IPS DF 6.9 (cell line): ENCODE data around the gene JAK3.

Experiments used
- DNase-seq: peaks from one replicate; pipeline ENCODE4 v3.0.0-alpha.2; 2013; ENCODE audit warnings: low read depth, low spot score
- H3K27ac ChIP-seq: one replicate; pipeline ENCODE4 v1.5.1; 2013; ENCODE audit warnings: low read length, control low read depth
- H3K27me3 ChIP-seq: 2 replicates; pipeline ENCODE4 v1.6.1; 2013; ENCODE audit warnings: mild to moderate bottlenecking, low read length; ENCODE audit not compliant: control insufficient read depth, insufficient read depth
- H3K36me3 ChIP-seq: 2 replicates; pipeline ENCODE4 v1.6.1; 2013; ENCODE audit warnings: low read length; ENCODE audit not compliant: control insufficient read depth, insufficient read depth
- H3K4me1 ChIP-seq: 2 replicates; pipeline ENCODE4 v1.6.1; 2013; ENCODE audit warnings: low read length; ENCODE audit not compliant: control insufficient read depth, insufficient read depth
- H3K4me3 ChIP-seq: 2 replicates; pipeline ENCODE4 v1.5.1; 2013; ENCODE audit warnings: mild to moderate bottlenecking, low read length
- H3K9me3 ChIP-seq: 2 replicates; pipeline ENCODE4 v1.6.1; 2013; ENCODE audit warnings: low read length, inconsistent platforms; ENCODE audit not compliant: control insufficient read depth, insufficient read depth
- WGBS: extraction: QIAGEN DNeasy Blood & Tissue Kit; methylation state at CpG from one replicate; pipeline ENCODE4 v1.1.7; 2013; ENCODE audit warnings: mixed read lengths, missing lambda C conversion rate; ENCODE audit not compliant: insufficient read length, insufficient coverage; 5-methylcytosine and 5-hydroxymethylcytosine counted together

Gene JAK3

GRCh38 chr19:17821190-17821589, 26.6 kb downstream of the JAK3 start, which contains the start of gene INSL3:
TSS of gene INSL3 (minus strand) at chr19:17821519. CDS start at chr19:17821506, 13 bp downstream.
- Histone ChIP-seq H3K36me3 (no peaks in the 10 kb centered on the region), H3K9me3 (no peaks in the 10 kb centered on the region), H3K27ac (no peak within 1 kb of the TSS), H3K4me3 (no peak within 1 kb of the TSS), H3K4me1 (no peaks in the 10 kb centered on the region), H3K27me3 (no peaks in the 10 kb centered on the region)
- WGBS: no CpG with 5 or more reads among the region's 34 CpGs
- no peak for DNase-seq

DNA sequence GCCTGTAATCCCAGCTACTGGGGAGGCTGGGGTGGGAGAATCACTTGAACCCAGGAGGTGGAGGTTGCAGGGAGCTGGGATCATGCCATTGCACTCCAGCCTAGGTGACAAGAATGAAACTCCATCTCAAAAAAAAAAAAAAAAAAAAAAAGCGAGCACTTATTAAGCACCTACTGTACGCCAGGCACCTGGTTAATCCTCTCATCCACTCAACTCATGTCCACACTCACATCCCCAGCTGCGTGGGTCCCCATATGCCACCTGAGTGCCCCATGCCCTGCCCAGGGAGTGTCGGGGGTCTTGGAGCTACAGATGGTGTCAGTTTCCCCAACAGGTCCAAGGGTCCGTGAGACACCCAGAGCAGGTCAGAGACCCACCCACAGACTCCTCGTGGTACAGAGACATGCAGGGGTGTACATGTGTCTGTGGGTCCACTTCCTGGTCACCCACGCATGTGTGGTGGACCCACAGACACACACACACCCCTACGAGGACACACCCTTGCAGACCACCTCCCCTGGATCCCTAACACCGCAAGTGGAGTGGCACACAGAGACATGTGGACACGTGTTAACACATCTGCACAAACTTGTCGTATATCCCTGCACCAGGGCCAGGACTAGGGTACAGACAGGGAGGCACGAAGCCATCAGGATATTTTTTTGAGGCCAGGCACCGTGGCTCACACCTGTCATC, 30.0 kb downstream of the JAK3 start:
- Histone ChIP-seq H3K9me3 (no peaks in the 10 kb centered on the region), H3K4me3 (no peak overlapping the region), H3K4me1 (no peaks in the 10 kb centered on the region), H3K27ac (no peak overlapping the region), H3K36me3 (no peaks in the 10 kb centered on the region), H3K27me3 (no peaks in the 10 kb centered on the region)
- DNase-seq: no peak
- WGBS: no CpG with 5 or more reads among the region's 13 CpGs

DNA sequence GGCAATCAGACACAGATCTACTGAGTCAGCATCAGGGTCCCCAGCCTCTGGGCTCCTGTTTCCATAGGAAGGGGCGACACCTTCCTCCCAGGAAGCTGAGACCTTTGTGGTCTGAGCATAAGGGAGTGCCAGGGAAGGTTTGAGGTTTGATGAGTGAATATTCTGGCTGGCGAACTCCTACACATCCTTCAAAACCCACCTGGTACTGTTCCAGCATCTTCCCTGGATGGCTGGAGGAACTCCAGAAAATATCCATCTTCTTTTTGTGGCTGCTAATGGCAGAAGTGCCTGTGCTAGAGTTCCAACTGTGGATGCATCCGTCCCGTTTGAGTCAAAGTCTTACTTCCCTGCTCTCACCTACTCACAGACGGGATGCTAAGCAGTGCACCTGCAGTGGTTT, 35.7 kb downstream of the JAK3 start:
- no CpG with 5 or more reads among the region's 5 CpGs for WGBS
- Histone ChIP-seq H3K36me3 (no peaks in the 10 kb centered on the region), H3K9me3 (no peaks in the 10 kb centered on the region), H3K27ac (no peak overlapping the region), H3K27me3 (no peaks in the 10 kb centered on the region), H3K4me1 (no peaks in the 10 kb centered on the region), H3K4me3 (no peak overlapping the region)
- DNase-seq: no peak

GRCh38 chr19:17811681-17812080, 36.1 kb downstream of the JAK3 start:
- Histone ChIP-seq H3K27me3 (no peaks in the 10 kb centered on the region), H3K4me1 (no peaks in the 10 kb centered on the region), H3K27ac (no peak overlapping the region), H3K36me3 (no peaks in the 10 kb centered on the region), H3K4me3 (no peak overlapping the region), H3K9me3 (no peaks in the 10 kb centered on the region)
- WGBS: no CpG with 5 or more reads among the region's 20 CpGs
- DNase-seq: no peak

DNA sequence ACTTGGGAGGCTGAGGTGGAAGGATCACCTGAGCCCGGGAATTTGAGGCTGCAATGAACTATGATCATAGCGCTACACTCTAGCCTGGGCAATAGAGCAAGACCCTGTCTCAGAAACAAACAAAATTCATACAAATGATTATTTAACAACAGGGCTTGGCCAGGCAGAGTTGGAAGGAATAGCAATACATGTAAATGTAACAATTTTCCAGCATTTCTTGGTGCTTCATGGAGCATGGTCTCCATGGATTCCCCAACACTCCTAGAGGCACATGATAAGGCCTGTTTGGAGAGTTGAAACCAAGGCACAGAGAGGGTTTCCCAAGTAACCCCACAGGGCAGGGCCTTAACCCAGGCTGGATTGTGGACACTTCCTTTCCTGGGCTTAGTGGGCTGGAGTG, 36.7 kb downstream of the JAK3 start:
- no peaks in the 10 kb centered on the region for H3K9me3 ChIP-seq
- no CpG with 5 or more reads among the region's 2 CpGs for WGBS
- H3K36me3 ChIP-seq: no peaks in the 10 kb centered on the region
- DNase-seq: no peak
- no peaks in the 10 kb centered on the region for H3K27me3 ChIP-seq
- H3K4me1 ChIP-seq: no peaks in the 10 kb centered on the region
- H3K4me3 ChIP-seq: no peak overlapping the region
- no peak overlapping the region for H3K27ac ChIP-seq

DNA sequence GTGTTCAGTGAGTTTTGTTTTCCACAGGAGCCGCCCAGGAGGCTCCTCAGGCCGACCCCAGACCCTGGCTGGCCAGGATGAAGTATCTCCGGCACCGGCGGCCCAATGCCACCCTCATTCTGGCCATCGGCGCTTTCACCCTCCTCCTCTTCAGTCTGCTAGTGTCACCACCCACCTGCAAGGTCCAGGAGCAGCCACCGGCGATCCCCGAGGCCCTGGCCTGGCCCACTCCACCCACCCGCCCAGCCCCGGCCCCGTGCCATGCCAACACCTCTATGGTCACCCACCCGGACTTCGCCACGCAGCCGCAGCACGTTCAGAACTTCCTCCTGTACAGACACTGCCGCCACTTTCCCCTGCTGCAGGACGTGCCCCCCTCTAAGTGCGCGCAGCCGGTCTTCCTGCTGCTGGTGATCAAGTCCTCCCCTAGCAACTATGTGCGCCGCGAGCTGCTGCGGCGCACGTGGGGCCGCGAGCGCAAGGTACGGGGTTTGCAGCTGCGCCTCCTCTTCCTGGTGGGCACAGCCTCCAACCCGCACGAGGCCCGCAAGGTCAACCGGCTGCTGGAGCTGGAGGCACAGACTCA, 40.0 kb downstream of the JAK3 start:
- no peak overlapping the region for H3K27ac ChIP-seq
- H3K27me3 ChIP-seq: no peaks in the 10 kb centered on the region
- no peaks in the 10 kb centered on the region for H3K9me3 ChIP-seq
- no peaks in the 10 kb centered on the region for H3K4me1 ChIP-seq
- H3K36me3 ChIP-seq: no peaks in the 10 kb centered on the region
- WGBS: no CpG with 5 or more reads among the region's 38 CpGs
- H3K4me3 ChIP-seq: no peak overlapping the region; the same call in 1 of the 2 replicates
- no peak for DNase-seq

GRCh38 chr19:17806945-17807344, 40.8 kb downstream of the JAK3 start:
- Histone ChIP-seq H3K36me3 (no peaks in the 10 kb centered on the region), H3K9me3 (no peaks in the 10 kb centered on the region), H3K4me3 (no peak overlapping the region), H3K4me1 (no peaks in the 10 kb centered on the region), H3K27ac (no peak overlapping the region), H3K27me3 (no peaks in the 10 kb centered on the region)
- no peak for DNase-seq
- WGBS: no CpG with 5 or more reads among the region's 3 CpGs

- Histone ChIP-seq H3K27ac (no peak overlapping the region), H3K4me3 (no peak overlapping the region), H3K9me3 (no peaks in the 10 kb centered on the region), H3K27me3 (no peaks in the 10 kb centered on the region), H3K4me1 (no peaks in the 10 kb centered on the region), H3K36me3 (no peaks in the 10 kb centered on the region)
- DNase-seq: no peak
- WGBS: no CpG with 5 or more reads among the region's 4 CpGs
Measured at GRCh38 chr19:17805427-17805826, 42.4 kb downstream of the JAK3 start.

DNA sequence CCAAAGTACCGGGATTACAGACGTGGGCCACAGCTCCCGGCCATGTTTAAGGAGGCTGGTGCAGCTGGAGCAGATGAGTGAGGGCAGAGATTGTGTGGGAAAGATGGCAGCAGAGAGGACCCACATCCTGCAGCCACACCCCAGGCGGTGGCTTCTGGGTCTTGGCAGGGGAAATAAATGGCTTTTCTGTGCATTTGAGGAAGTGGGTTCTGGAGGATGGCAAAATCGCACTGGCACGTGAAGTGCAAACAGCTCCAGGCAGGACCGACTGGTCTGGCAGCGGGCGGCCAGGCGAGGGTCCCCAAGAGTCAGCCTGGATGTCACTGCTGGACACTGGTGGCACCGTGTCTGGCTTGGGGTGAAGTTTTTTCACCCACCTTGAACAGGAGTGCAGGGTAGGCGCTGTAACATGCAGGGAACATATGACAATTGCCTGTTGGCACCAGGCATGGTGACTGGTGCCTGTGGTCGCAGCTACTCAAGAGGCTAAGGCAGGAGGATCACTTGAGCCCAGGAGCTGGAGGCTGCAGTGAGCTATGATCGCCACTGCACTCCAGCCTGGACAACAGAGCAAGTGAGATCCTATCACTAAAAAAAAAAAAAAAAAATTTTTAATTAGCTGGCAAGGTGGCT, 44.4 kb downstream of the JAK3 start:
- Histone ChIP-seq H3K4me1 (no peaks in the 10 kb centered on the region), H3K27me3 (no peaks in the 10 kb centered on the region), H3K9me3 (no peaks in the 10 kb centered on the region), H3K36me3 (no peaks in the 10 kb centered on the region), H3K4me3 (no peak overlapping the region), H3K27ac (no peak overlapping the region)
- DNase-seq: no peak
- WGBS: no CpG with 5 or more reads among the region's 14 CpGs

GRCh38 chr19:17802137-17802858, 45.5 kb downstream of the JAK3 start:
- DNase-seq: no peak
- H3K9me3 ChIP-seq: no peaks in the 10 kb centered on the region
- H3K4me1 ChIP-seq: no peaks in the 10 kb centered on the region
- H3K27me3 ChIP-seq: no peaks in the 10 kb centered on the region
- no peak overlapping the region for H3K4me3 ChIP-seq
- H3K36me3 ChIP-seq: no peaks in the 10 kb centered on the region
- WGBS: no CpG with 5 or more reads among the region's 12 CpGs
- no peak overlapping the region for H3K27ac ChIP-seq
